GM23338 (cell line): Measurements from ENCODE around the gene ODF4.
"Not testable (repeated sequence)": the region's sequence is repeated elsewhere in the genome, so short reads cannot be mapped to it uniquely, and the experiment has no call there.

Experiments used
- EZH2 ChIP-seq: fragments of 200-600 bp; sonication (generic); IDR thresholded peaks from one replicate; pipeline ENCODE4 v1.8.0; 2017; ENCODE audit warnings: antibody characterized with exemption, mild to moderate bottlenecking, low read depth; ENCODE audit not compliant: unreplicated experiment
- NANOG ChIP-seq: IDR thresholded peaks from 2 replicates; pipeline ENCODE4 v1.6.1; 2016; ENCODE audit warnings: antibody characterized with exemption, borderline replicate concordance
- POLR2AphosphoS5 ChIP-seq: IDR thresholded peaks from 2 replicates; pipeline ENCODE4 v1.6.1; 2016; ENCODE audit warnings: antibody characterized with exemption, low read depth
- TF ChIP-seq, protein P1 (sequence below), 2 experiments: fragments of 200-600 bp in 1 of 2; sonication (generic) in 1 of 2; conservative IDR thresholded peaks; 2 replicates each; pipeline versions ENCODE4 v1.5.1 to v1.6.1; 2016 to 2017; ENCODE audit warnings: antibody characterized with exemption in 2 of 2, low read depth in 2 of 2, mild to moderate bottlenecking in 2 of 2, moderate library complexity in 1 of 2

DNA sequence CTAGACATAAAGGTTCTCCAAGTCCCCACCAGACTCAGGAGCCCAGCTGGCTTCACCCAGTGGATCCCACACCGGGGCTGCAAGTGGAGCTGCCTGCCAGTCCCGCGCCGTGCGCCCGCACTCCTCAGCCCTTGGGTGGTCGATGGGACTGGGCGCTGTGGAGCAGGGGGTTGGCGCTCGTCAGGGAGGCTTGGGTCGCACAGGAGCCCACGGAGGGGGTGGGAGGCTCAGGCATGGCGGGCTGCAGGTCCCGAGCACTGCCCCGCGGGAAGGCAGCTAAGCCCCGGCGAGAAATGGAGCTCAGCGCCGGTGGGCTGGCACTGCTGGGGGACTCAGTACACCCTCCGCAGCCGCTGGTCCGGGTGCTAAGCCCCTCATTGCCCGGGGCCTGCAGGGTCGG lies 7.4 kb downstream of the ODF4 start:
- not testable (repeated sequence) for TF ChIP-seq NANOG, POLR2AphosphoS5, EZH2
- TF ChIP-seq, protein P1, sequence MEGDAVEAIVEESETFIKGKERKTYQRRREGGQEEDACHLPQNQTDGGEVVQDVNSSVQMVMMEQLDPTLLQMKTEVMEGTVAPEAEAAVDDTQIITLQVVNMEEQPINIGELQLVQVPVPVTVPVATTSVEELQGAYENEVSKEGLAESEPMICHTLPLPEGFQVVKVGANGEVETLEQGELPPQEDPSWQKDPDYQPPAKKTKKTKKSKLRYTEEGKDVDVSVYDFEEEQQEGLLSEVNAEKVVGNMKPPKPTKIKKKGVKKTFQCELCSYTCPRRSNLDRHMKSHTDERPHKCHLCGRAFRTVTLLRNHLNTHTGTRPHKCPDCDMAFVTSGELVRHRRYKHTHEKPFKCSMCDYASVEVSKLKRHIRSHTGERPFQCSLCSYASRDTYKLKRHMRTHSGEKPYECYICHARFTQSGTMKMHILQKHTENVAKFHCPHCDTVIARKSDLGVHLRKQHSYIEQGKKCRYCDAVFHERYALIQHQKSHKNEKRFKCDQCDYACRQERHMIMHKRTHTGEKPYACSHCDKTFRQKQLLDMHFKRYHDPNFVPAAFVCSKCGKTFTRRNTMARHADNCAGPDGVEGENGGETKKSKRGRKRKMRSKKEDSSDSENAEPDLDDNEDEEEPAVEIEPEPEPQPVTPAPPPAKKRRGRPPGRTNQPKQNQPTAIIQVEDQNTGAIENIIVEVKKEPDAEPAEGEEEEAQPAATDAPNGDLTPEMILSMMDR (conservative IDR thresholded peaks at IDR 0.05; ENCODE audit: low read depth in 2 of 2) = not testable (repeated sequence)
